Measurements from ENCODE around the gene CHRNA7.
"Not testable (repeated sequence)": the region's sequence is repeated elsewhere in the genome, so short reads cannot be mapped to it uniquely, and the experiment has no call there.

Gene CHRNA7

GRCh38 chr15:32120577-32121383 is 90.5 kb downstream of the CHRNA7 start:
- no peak for DNase-seq (ENCODE audit: low read depth, low spot score)

DNA sequence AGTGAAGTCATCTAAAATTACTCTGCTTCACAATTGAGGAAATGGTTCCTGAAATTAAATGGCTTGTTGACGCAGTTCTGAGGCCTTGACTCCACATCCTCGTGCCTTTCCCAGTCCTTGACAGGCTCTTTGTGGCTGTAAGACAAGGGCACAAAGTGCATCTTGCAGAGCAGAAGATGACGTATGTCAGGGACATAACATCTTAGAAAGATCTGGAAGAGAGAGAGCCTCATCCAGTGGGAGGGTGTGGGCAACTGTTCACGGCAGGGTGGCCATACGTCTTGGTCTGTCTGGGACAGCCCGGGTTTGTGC is 91.0 kb downstream of the CHRNA7 start:
- no peak for DNase-seq (ENCODE audit: low read depth, low spot score)

GRCh38 chr15:32122013-32122412 is 91.7 kb downstream of the CHRNA7 start:
- DNase-seq (ENCODE audit: low read depth, low spot score): no peak

DNA sequence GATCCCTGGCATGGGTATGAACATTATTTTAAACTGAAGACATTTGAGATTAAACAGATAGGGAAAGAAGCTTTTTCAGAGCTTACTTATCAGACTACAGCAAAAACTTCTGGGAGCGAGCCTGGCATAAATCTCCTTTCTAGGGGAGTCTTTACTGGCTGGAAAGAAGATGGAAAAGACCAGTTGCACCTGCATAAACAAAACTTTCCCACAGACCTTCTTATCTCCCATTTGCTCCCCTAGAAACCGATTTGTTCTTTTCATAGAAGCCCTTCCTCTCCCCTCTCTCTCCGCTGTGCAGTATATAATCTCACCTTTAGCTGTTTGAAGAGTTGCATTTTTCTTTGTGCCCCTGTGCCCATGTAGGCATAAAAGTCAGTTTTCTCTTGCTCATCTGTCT is 93.2 kb downstream of the CHRNA7 start:
- DNase-seq (ENCODE audit: low read depth, low spot score): no peak

- DNase-seq (ENCODE audit: low read depth, low spot score): no peak
Observed at GRCh38 chr15:32124726-32125125, 94.4 kb downstream of the CHRNA7 start.

DNA sequence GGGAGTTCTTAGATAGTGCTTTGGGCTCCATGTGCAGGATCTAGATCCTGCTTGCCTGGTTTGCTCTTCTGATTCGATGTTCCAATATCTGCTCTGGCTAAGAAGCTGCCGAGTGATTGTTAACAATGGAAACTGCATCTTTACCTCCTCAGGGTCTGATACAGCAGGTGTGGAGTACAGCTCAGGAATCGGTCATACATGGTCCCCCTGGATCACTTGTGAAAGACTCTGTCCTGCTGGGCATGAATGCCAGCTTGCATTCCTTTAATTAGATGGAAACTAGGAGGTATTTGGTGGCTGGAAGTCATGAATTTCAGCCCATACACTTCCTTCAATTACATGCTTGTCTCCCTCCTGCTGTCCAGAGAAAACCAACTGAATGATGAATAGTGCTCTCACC is 95.3 kb downstream of the CHRNA7 start:
- no peak for DNase-seq (ENCODE audit: low read depth, low spot score)

DNA sequence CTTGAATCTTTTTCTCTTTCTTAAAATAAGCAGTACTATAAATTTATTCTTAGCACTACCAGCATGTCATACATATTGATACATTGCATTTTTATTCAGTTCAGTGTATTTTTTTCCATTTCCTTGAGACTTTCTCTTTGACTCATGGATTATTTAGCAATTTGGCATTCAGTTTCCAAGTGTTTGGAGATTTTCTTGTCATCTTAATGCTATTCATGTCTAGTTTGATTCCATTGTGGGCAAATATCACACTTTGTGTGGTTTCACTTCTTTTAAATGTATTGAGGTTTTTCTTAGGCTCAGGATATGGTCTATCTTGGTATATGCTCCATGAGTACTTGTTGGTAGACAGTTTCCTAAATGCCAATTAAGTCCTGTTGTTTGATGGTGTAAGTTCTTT is 99.5 kb downstream of the CHRNA7 start:
- DNase-seq (ENCODE audit: low read depth, low spot score): no peak

DNA sequence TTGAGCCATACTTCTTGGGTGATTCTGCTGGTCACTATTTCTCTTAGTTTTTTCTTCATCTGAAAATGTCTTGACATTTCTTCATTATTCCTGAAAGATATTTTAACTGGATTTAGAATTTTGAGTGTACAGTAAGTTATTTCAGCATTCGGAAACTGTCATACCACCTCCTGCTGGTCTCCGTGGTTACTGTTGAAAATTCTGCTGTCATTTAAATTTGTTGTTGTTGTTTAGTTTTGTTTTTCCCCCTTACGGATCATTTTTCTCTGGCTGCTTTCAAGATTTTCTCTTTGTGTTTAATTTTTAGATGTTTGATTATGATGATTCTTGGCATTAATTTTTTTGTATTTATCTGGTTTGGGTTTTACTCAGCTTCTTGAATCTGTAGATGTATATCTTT is 100.5 kb downstream of the CHRNA7 start:
- DNase-seq (ENCODE audit: low read depth, low spot score): no peak

- DNase-seq (ENCODE audit: low read depth, low spot score): no peak
Observed at GRCh38 chr15:32131803-32132202, 101.5 kb downstream of the CHRNA7 start.

GRCh38 chr15:32132859-32133258 is 102.5 kb downstream of the CHRNA7 start:
- DNase-seq (ENCODE audit: low read depth, low spot score): no peak

- no peak for DNase-seq (ENCODE audit: low read depth, low spot score)
Observed at GRCh38 chr15:32134842-32135241, 104.5 kb downstream of the CHRNA7 start.

GRCh38 chr15:32135335-32135734 is 105.0 kb downstream of the CHRNA7 start:
- DNase-seq (ENCODE audit: low read depth, low spot score): no peak

GRCh38 chr15:32145512-32145911 is 115.2 kb downstream of the CHRNA7 start:
- DNase-seq (ENCODE audit: low read depth, low spot score): not testable (repeated sequence)

- no peak for DNase-seq (ENCODE audit: low read depth, low spot score)
Observed at GRCh38 chr15:32148833-32149555, 118.7 kb downstream of the CHRNA7 start.

DNA sequence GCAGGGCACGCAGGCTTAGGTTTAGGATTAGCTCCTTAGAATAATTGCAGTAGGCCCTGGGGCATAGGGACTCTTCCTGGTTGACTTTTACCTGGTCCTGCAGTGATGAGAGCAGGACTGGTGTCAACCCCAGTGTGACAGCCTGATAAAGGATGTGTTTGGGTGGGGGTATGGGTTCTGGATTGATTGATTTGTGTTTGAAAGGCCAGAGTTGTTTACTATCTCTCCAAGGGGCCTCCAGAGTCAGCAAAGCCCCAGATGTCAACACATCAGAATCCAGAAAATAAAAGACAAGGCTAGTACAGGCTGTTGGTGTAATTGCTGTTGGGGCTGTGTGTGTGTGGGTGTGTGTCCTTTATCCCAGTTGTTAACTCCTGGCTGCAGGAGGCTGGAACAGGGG is 122.3 kb downstream of the CHRNA7 start:
- DNase-seq (ENCODE audit: low read depth, low spot score): no peak

DNA sequence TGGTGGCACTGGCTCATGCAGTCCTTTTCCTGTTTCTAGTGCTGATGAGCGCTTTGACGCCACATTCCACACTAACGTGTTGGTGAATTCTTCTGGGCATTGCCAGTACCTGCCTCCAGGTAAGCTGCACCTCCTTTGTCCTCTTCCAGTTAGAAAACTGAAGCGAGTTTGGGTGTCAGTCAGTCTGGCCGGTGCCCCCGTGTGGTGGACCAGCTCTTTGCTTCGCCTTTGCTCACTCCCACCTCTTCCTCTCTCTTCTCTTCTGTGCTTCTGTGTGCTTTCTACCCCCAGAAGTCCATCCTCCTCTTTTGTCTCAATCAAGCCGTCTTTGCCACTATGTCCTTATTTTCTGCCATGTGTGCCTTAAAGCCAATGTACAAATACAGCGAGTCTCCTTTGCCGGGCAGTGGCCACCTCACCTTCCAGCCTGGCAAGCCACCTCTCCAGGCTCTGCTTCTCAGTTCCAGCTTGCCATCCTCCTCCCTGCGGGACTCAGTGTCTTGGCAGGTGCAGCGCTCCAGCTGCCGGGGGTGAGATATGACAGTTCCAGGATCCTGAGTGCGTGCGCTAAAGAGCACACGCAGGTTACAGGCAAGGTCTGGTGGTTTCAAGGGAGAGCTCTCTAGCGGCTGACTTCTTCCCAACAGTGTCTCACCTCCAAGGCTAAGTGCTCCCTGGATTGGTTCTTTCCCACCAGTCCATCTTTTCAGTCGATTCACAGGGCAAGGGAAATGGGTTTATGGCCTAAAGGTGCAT is 123.7 kb downstream of the CHRNA7 start:
- not testable (repeated sequence) for DNase-seq (ENCODE audit: low read depth, low spot score)

GRCh38 chr15:32162143-32162542 is 131.8 kb downstream of the CHRNA7 start:
- DNase-seq (ENCODE audit: low read depth, low spot score): not testable (repeated sequence)

DNA sequence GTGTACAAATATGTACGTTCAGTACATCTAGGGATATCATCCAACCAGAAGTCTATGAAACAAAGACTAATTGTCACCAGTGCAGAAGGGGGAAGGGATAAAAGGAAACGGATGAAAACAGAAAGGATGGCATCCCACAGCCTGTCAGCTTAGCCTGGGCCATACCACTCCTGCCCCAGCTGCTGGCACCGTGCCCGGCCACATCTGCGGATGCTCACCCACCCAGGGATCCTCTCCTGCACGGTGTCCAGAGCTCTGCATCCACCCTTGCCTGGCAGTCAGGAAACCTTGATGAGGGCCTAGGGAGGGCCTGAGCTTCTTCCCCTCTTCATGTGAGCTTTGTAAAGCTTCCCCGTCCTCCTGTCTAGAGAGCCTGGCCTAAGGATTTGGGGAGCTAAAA is 133.8 kb downstream of the CHRNA7 start:
- DNase-seq (ENCODE audit: low read depth, low spot score): not testable (repeated sequence)

GRCh38 chr15:32164747-32165146 is 134.4 kb downstream of the CHRNA7 start:
- not testable (repeated sequence) for DNase-seq (ENCODE audit: low read depth, low spot score)

DNA sequence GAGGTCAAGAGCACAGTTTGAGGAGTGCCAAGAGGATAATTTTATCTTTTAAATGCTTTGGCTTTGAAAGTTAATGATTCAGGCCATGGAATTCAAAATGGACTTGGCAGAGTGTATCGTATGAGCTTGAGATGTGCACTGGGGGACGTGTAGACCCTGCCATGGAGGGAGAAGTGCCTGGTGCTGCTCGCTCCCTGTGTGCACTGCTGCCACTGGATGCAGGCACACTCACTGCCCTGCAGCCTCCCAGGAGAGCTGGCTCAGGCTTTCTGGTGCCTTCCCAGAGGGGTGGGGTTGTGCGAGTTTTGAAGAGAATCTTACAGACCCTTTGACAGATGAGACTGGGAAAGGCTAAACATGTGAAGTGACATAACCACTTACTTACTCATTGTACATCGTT is 135.5 kb downstream of the CHRNA7 start:
- not testable (repeated sequence) for DNase-seq (ENCODE audit: low read depth, low spot score)

DNA sequence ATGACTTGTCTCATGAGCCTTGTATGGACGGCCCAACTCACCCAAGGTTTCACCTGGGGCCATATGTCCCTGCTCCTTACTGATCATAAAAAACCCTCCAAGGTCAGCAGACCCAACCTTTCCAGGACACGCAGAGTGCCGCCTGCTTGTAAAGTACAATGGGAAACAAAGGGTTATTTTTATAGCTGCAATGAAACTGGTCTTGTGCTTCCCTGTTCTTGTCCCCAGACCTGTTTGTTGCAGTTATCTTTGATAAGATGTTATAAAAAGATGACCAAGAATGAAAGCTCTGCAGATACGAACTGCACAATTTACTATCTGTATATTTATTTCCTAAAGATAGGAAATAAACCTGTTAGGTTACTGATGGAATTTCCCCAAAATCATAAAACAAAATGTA is 136.0 kb downstream of the CHRNA7 start:
- DNase-seq (ENCODE audit: low read depth, low spot score): not testable (repeated sequence)

GRCh38 chr15:32167913-32168312 is 137.6 kb downstream of the CHRNA7 start:
- not testable (repeated sequence) for DNase-seq (ENCODE audit: low read depth, low spot score)

All from activated CD4-positive, CD25-positive, alpha-beta regulatory T cell treated with anti-CD3 and anti-CD28 coated beads, Interleukin-2, amount 50 U/mL, for 16 hours (primary cell).